HepG2 (cell line): ENCODE data around the gene BAMBI. TPM values are rescaled to one million over a fixed set of nuclear protein-coding genes. Genes with fewer than 3 reads are reported as not detected.

Experiments used
- ARID5B ChIP-seq: IDR thresholded peaks from 2 replicates; pipeline ENCODE4 v1.4.0; 2020; ENCODE audit warnings: mild to moderate bottlenecking, missing genetic modification reagents
- ETV6 ChIP-seq: sonication (generic); formaldehyde crosslinking; conservative IDR thresholded peaks from 2 replicates; pipeline ENCODE4 v1.4.0; 2020; ENCODE audit warnings: missing genetic modification reagents
- FOSL2 ChIP-seq: sonication (generic); formaldehyde crosslinking; IDR thresholded peaks from 2 replicates; pipeline ENCODE4 v1.4.0; 2020; ENCODE audit warnings: missing genetic modification reagents
- FOXM1 ChIP-seq: sonication (generic); formaldehyde crosslinking; IDR thresholded peaks from 2 replicates; pipeline ENCODE4 v1.5.0; 2020; ENCODE audit warnings: missing genetic modification reagents
- GATAD2A ChIP-seq: IDR thresholded peaks from 2 replicates; pipeline ENCODE4 v1.6.1; 2016
- MAFF ChIP-seq: IDR thresholded peaks from 2 replicates; pipeline ENCODE4 v1.6.1; 2011; ENCODE audit warnings: low read depth, low read length, improper control_type of control experiment
- NFE2L2 ChIP-seq: fragments of 150-350 bp; IDR thresholded peaks from 2 replicates; pipeline ENCODE4 v1.6.1; 2014; ENCODE audit warnings: low read length
- PPARG ChIP-seq: conservative IDR thresholded peaks from 2 replicates; pipeline ENCODE4 v1.6.1; 2016; ENCODE audit warnings: missing biosample characterization, missing genetic modification reagents
- RBFOX2 ChIP-seq: fragments of 200-400 bp; formaldehyde crosslinking; IDR thresholded peaks from 2 replicates; pipeline ENCODE4 v1.6.1; 2017; ENCODE audit warnings: low read depth, mild to moderate bottlenecking, low read length
- SOX5 ChIP-seq: IDR thresholded peaks from 2 replicates; pipeline ENCODE4 v1.6.1; 2016; ENCODE audit warnings: borderline replicate concordance
- TEAD3 ChIP-seq: optimal IDR thresholded peaks from 2 replicates; pipeline ENCODE3; 2016; ENCODE audit warnings: borderline replicate concordance
- USF2 ChIP-seq, 2 experiments: sonication (generic) in 1 of 2; formaldehyde crosslinking in 1 of 2; IDR thresholded peaks; 2 replicates each; pipeline versions ENCODE4 v1.5.1 to v1.6.1; 2011 to 2020; ENCODE audit warnings: borderline replicate concordance in 1 of 2, low read depth in 1 of 2, low read length in 1 of 2, mild to moderate bottlenecking in 1 of 2, missing genetic modification reagents in 1 of 2, moderate library complexity in 1 of 2
- ZBED4 ChIP-seq: sonication (generic); formaldehyde crosslinking; IDR thresholded peaks from 2 replicates; pipeline ENCODE4 v1.4.0; 2020; ENCODE audit warnings: missing genetic modification reagents, borderline replicate concordance
- ZNF10 ChIP-seq: sonication (generic); formaldehyde crosslinking; IDR thresholded peaks from 2 replicates; pipeline ENCODE4 v1.4.0; 2020; ENCODE audit warnings: mild to moderate bottlenecking, low read depth, missing genetic modification reagents, borderline replicate concordance
- ZNF121 ChIP-seq: sonication (generic); formaldehyde crosslinking; IDR thresholded peaks from 2 replicates; pipeline ENCODE4 v1.5.0; 2020; ENCODE audit warnings: mild to moderate bottlenecking, missing genetic modification reagents
- ZNF234 ChIP-seq: sonication (generic); formaldehyde crosslinking; conservative IDR thresholded peaks from 2 replicates; pipeline ENCODE4 v1.5.1; 2020; ENCODE audit warnings: mild to moderate bottlenecking, missing genetic modification reagents
- ZNF770 ChIP-seq: sonication (generic); formaldehyde crosslinking; IDR thresholded peaks from 2 replicates; pipeline ENCODE4 v1.5.0; 2020; ENCODE audit warnings: mild to moderate bottlenecking, missing genetic modification reagents
- polyA plus RNA-seq, 8 experiments: library from polyadenylated mRNA; depleted of rRNA in 3 of 8; stranded (reverse) in 7 of 8; unstranded in 1 of 8; fragments of >200 nt; fragmentation: Illumina TruSeq in 4 of 8; extraction: Trizol in 4 of 8; gene quantifications; 2 replicates each; pipeline versions ENCODE4 v1.2.1 to v1.2.3, GENCODE V29; 2011 to 2016; ENCODE audit warnings: low read depth in 4 of 8, missing spikeins in 1 of 8, mixed read lengths in 1 of 8; ENCODE audit not compliant: insufficient read depth in 1 of 8
- total RNA-seq, 5 experiments: library from RNA; depleted of rRNA; stranded (reverse); fragments of >200 nt; fragmentation: Illumina TruSeq; extraction: Trizol; gene quantifications; 2 replicates each; pipeline ENCODE4 v1.2.3, GENCODE V29; 2016; ENCODE audit warnings: low read depth in 1 of 5

BAMBI gene
- total and polyA plus RNA-seq, 2 of the 13 experiments (the other 11 are each of a cell fraction or from before 2014, with no cell fraction given) = 12.0 to 23.6 TPM

- TF ChIP-seq ZNF234 (CRISPR knock-in tag) = no peak
- peak; percentile 79 for TF ChIP-seq PPARG (CRISPR knock-in tag)
- TF ChIP-seq RBFOX2 = no peak
- TF ChIP-seq ARID5B = no peak; the same call in 1 of the 2 replicates
- peak; percentile 61 for TF ChIP-seq FOSL2
- TF ChIP-seq GATAD2A (CRISPR knock-in tag) = peak; percentile 51
- TF ChIP-seq USF2 (IDR thresholded peaks at IDR 0.05; ENCODE audit: low read depth, low read length) = no peak
- no peak for TF ChIP-seq USF2 (CRISPR knock-in tag; IDR thresholded peaks at IDR 0.05; ENCODE audit: borderline replicate concordance)
- peak; percentile 92 for TF ChIP-seq NFE2L2
- TF ChIP-seq SOX5 (CRISPR knock-in tag) = peak; percentile 31; the same call in 1 of the 2 replicates
- TF ChIP-seq ZNF10 (CRISPR knock-in tag) = no peak
- TF ChIP-seq ZNF121 (CRISPR knock-in tag) = peak; percentile 81
- peak; percentile 26 for TF ChIP-seq TEAD3 (CRISPR knock-in tag)
- TF ChIP-seq ETV6 (CRISPR knock-in tag) = no peak
- TF ChIP-seq ZNF770 = peak; percentile 94
- TF ChIP-seq MAFF = 0 out of 2 replicates have a peak, but pooled peaks have one; percentile 8
- no peak for TF ChIP-seq ZBED4 (CRISPR knock-in tag)
- no peak for TF ChIP-seq FOXM1 (CRISPR knock-in tag)
Observed at GRCh38 chr10:28719789-28720436, 42.6 kb downstream of the BAMBI start (continued).
